ENCODE data around the gene PRKACB.

- TF ChIP-seq CTCF (IDR thresholded peaks at IDR 0.05) (no peak), POLR2A (IDR thresholded peaks at IDR 0.05) (no peak), POLR2AphosphoS5 (IDR thresholded peaks at IDR 0.05; ENCODE audit: insufficient read depth in 1 of 2, low read depth in 1 of 2) (no peak)
These were observed 122.7 kb downstream of the PRKACB start for GRCh38 chr1:84266748-84267147.
